Body of pancreas (tissue), 4 donors: ENCODE data around the gene LCP1. TPM values are rescaled to one million over a fixed set of nuclear protein-coding genes. Genes with fewer than 3 reads are reported as not detected.

Experiments used
- ATAC-seq: fragments of 150-250 bp; one replicate; pipeline ENCODE4 v1.9.1; 2016
- DNase-seq, 4 donors: peaks; one replicate each; pipeline ENCODE4 v3.0.0-alpha.2; 2019
- H3K27ac ChIP-seq, 4 donors: fragments of 200-600 bp; sonication (generic); 1 replicate in 3 of 4; 2 replicates in 1 of 4; pipeline versions ENCODE4 v1.5.1 to v1.6.1; 2016 to 2019; ENCODE audit warnings: mild to moderate bottlenecking in 1 of 4, mixed read lengths in 1 of 4, moderate library complexity in 1 of 4
- H3K27me3 ChIP-seq, 2 donors: fragments of 200-600 bp; sonication (generic); one replicate each; pipeline ENCODE4 v1.6.0; 2016; ENCODE audit warnings: mild to moderate bottlenecking in 1 of 2
- H3K36me3 ChIP-seq, 2 donors: fragments of 200-600 bp; sonication (generic); replicated peaks in 1 of 2; 2 replicates each; pipeline ENCODE4 v1.5.1; 2016; ENCODE audit warnings: low read depth in 2 of 2; ENCODE audit not compliant: insufficient read depth in 1 of 2
- H3K4me1 ChIP-seq: fragments of 200-600 bp; sonication (generic); one replicate; pipeline ENCODE4 v1.6.0; 2016
- H3K4me3 ChIP-seq, 2 donors: fragments of 200-600 bp; sonication (generic); 1 replicate in 1 of 2; 2 replicates in 1 of 2; pipeline ENCODE4 v1.5.1; 2016 to 2019
- H3K9me3 ChIP-seq, 3 donors: fragments of 200-600 bp; sonication (generic); 1 replicate in 2 of 3; 2 replicates in 1 of 3; pipeline ENCODE4 v1.5.1; 2016
- CTCF ChIP-seq, 7 experiments: fragments of 450-650 bp in 4 of 7; fragments of 200-600 bp in 3 of 7; sonication (generic) in 3 of 7; IDR thresholded peaks; one replicate each; pipeline ENCODE4 v1.5.1; 2016 to 2019; ENCODE audit warnings: antibody characterized with exemption in 7 of 7
- POLR2A ChIP-seq, 3 donors: fragments of 450-650 bp; IDR thresholded peaks; one replicate each; pipeline ENCODE4 v1.6.1; 2016; ENCODE audit warnings: antibody characterized with exemption in 3 of 3, mild to moderate bottlenecking in 2 of 3
- WGBS, 2 donors: methylation state at CpG; one replicate each; pipeline ENCODE4 v1.1.5; 2017; 5-methylcytosine and 5-hydroxymethylcytosine counted together
- intact Hi-C: fragments of 100-400 bp; cut with DNase I; formaldehyde crosslinking; loops from one replicate; pipeline ENCODE4 v1.15.1; 2023
- total RNA-seq, 2 donors: library from RNA; depleted of rRNA; stranded (reverse); fragments of >200 nt; gene quantifications; one replicate each; pipeline ENCODE4 v1.1.0, GENCODE V29; 2016

LCP1 gene
- total RNA-seq, 2 donors from 2014 or later: 6.3 to 16.1 TPM

- ATAC-seq (no peak), DNase-seq (no peak)
- 69 to 83% methylated on average over 14 to 15 of the region's 15 CpGs for WGBS, 2 donors
- Histone ChIP-seq H3K36me3 (no peaks in the 10 kb centered on the region), H3K27me3 (no peaks in the 10 kb centered on the region), H3K4me1 (no peaks in the 10 kb centered on the region), H3K9me3 (no peaks in the 10 kb centered on the region), H3K4me3 (no peak overlapping the region), H3K27ac (peak overlapping the region in 1 of 4 donors; percentile 51)
- TF ChIP-seq POLR2A (IDR thresholded peaks at IDR 0.05): no peak
- no peak for TF ChIP-seq CTCF (IDR thresholded peaks at IDR 0.05)
- intact Hi-C loops: no loop called here
These were observed 1.3 kb upstream of the LCP1 start for GRCh38 chr13:46183018-46183946.

- no peak for DNase-seq
- Histone ChIP-seq H3K4me1 (no peaks in the 10 kb centered on the region), H3K27me3 (no peaks in the 10 kb centered on the region), H3K27ac (peak overlapping the region in 1 of 4 donors; percentile 51), H3K4me3 (no peak overlapping the region), H3K36me3 (no peaks in the 10 kb centered on the region), H3K9me3 (no peaks in the 10 kb centered on the region)
- no peak for ATAC-seq
- WGBS, 2 donors: 44 to 47% methylated on average over 2 of the region's 2 CpGs
- intact Hi-C loops: no loop called here
- no peak for TF ChIP-seq POLR2A (IDR thresholded peaks at IDR 0.05)
- no peak for TF ChIP-seq CTCF (IDR thresholded peaks at IDR 0.05)
These were observed 507 bp upstream of the LCP1 start for GRCh38 chr13:46182491-46182877.

GRCh38 chr13:46181377-46181839 lies 569 bp downstream of the LCP1 start:
- intact Hi-C loops: no loop called here
- ATAC-seq: no peak
- Histone ChIP-seq H3K27me3 (no peaks in the 10 kb centered on the region), H3K4me1 (no peaks in the 10 kb centered on the region), H3K27ac (peak overlapping the region in 1 of 4 donors; percentile 49), H3K9me3 (no peaks in the 10 kb centered on the region), H3K36me3 (no peaks in the 10 kb centered on the region), H3K4me3 (no peak overlapping the region)
- TF ChIP-seq CTCF (IDR thresholded peaks at IDR 0.05) (no peak), POLR2A (IDR thresholded peaks at IDR 0.05) (no peak)
- DNase-seq: no peak
- WGBS, 2 donors: 78 to 81% methylated on average over 5 of the region's 5 CpGs

GRCh38 chr13:46179969-46180763 lies 1.8 kb downstream of the LCP1 start:
- no peak overlapping the region for H3K4me3 ChIP-seq
- no peak for TF ChIP-seq CTCF (IDR thresholded peaks at IDR 0.05)
- ATAC-seq (no peak), DNase-seq (no peak)
- H3K27me3 ChIP-seq: no peaks in the 10 kb centered on the region
- peak overlapping the region in 1 of 4 donors; percentile 45 for H3K27ac ChIP-seq
- 38 to 50% methylated on average over 5 of the region's 5 CpGs for WGBS, 2 donors
- intact Hi-C loops: no loop called here
- no peaks in the 10 kb centered on the region for H3K4me1 ChIP-seq
- no peaks in the 10 kb centered on the region for H3K9me3 ChIP-seq
- H3K36me3 ChIP-seq: no peaks in the 10 kb centered on the region
